Measurements from ENCODE around the gene EMILIN1. TPM values are rescaled to one million over a fixed set of nuclear protein-coding genes. Genes with fewer than 3 reads are reported as not detected.

EMILIN1 gene
- total and polyA plus RNA-seq, 2 of the 8 experiments (the other 6 are each of a cell fraction or from before 2014, with no cell fraction given), result 1.9 to 3.0 TPM

DNA sequence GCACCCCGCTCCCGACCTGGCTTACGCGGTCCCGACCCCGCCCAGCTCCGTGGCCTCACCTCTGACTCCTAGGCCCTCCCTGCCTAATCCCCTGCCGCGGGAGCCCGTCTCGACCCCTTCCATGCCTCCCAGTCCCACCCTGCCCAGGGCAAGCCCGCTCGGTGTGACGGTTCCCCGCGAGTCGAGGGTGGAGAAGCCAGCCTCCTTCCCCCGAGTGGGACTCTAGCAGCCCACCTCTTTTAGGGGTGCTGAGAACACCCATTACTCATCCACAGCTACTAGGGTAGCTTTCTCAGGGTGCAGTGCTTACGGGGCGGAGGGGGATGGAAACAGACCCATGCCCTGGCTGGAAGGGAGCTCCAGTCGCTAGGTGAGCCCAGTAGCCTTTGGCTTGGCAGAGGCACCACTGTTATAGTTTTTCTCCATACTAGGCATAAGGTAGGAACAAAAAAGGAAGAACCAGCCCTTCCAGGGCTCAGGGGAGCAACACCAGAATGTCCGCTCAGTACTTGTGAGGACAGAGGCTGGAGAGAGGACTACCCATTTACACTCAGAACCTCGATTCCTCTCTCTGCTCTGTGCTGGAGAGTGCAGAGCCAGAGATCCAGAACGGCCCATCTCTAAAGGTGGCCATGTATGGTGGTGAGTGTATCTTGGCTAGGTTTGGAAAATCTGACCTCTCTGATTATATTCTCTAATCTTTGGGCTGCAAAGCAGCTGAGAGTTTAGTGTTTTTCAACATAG is 26.3 kb upstream of the EMILIN1 start:
- DNase-seq (ENCODE audit: low read depth in 1 of 2, low spot score in 2 of 2) (peak in 1 of 2 experiments; percentile 87), FAIRE-seq (no peak)
- peak overlapping the region; percentile 45 for H3K4ac ChIP-seq (replicated peaks; ENCODE audit: insufficient read length, low read depth, low read length)
- H3K23ac ChIP-seq (ENCODE audit: insufficient read length), result no peak overlapping the region
- no peak overlapping the region for H3K18ac ChIP-seq (ENCODE audit: extremely low read depth, low read length)
- no peaks in the 10 kb centered on the region for H3K27me3 ChIP-seq (replicated peaks in 1 of 4; ENCODE audit: control insufficient read depth in 3 of 4, extremely low read depth in 1 of 4, insufficient read depth in 3 of 4, low read length in 3 of 4)
- peak overlapping the region; percentile 56 to 73 (median 64); a peak in 6 of 7 replicates for H3K9ac ChIP-seq (replicated peaks in 1 of 4; ENCODE audit: extremely low read depth in 1 of 4, low read depth in 3 of 4, low read length in 3 of 4)
- no peak overlapping the region for H3K14ac ChIP-seq (ENCODE audit: insufficient read length)
- H3K79me2 ChIP-seq (ENCODE audit: control insufficient read depth in 1 of 2, insufficient read depth in 2 of 2, low read length in 2 of 2), result no peaks in the 10 kb centered on the region
- H3K9me3 ChIP-seq (ENCODE audit: insufficient read depth in 2 of 2, low read depth in 1 of 2, low read length in 1 of 2), result no peaks in the 10 kb centered on the region
- no peaks in the 10 kb centered on the region; a peak in 4 of 7 replicates for H3K4me1 ChIP-seq (replicated peaks in 1 of 4; ENCODE audit: control insufficient read depth in 3 of 4, insufficient read depth in 4 of 4, low read length in 3 of 4)
- H2BK15ac ChIP-seq (ENCODE audit: low read length), result no peak overlapping the region
- H2BK120ac ChIP-seq (replicated peaks; ENCODE audit: low read depth, low read length), result no peak overlapping the region
- 0 out of 2 replicates have a peak overlapping the region, but pooled peaks have one; percentile 27 for H2BK12ac ChIP-seq (ENCODE audit: low read depth, low read length)
- H4K8ac ChIP-seq (ENCODE audit: extremely low read depth, insufficient read depth, low read length), result peak overlapping the region; percentile 54; the same call in 1 of the 2 replicates
- peaks cover 15 to 29% (median 22%) of the 10 kb centered on the region in 4 experiments for H3K36me3 ChIP-seq (ENCODE audit: control insufficient read depth in 2 of 4, insufficient read depth in 4 of 4, low read length in 3 of 4)
- H4K5ac ChIP-seq (ENCODE audit: insufficient read length, low read depth, low read length), result peak overlapping the region; percentile 45
- TF ChIP-seq ASH2L (IDR thresholded peaks at IDR 0.05; ENCODE audit: low read length), result peak; percentile 16
- TF ChIP-seq EZH2 (IDR thresholded peaks at IDR 0.05; ENCODE audit: low read depth, low read length, severe bottlenecking), result no peak
- 0 out of 2 replicates have a peak, but pooled peaks have one; percentile 16 for TF ChIP-seq BACH1 (IDR thresholded peaks at IDR 0.05; ENCODE audit: low read length)
- TF ChIP-seq ZNF274 (IDR thresholded peaks at IDR 0.05; ENCODE audit: borderline replicate concordance, extremely low read depth, low read length), result no peak
- TF ChIP-seq TAF1 (IDR thresholded peaks at IDR 0.05; ENCODE audit: low read depth, low read length), result no peak
- TF ChIP-seq KDM4A (IDR thresholded peaks at IDR 0.05; ENCODE audit: low read depth, low read length, severe bottlenecking), result peak; percentile 21
- peak overlapping the region; percentile 76 for H4K91ac ChIP-seq (replicated peaks; ENCODE audit: insufficient read length, low read length)
- no peak overlapping the region for H2BK20ac ChIP-seq (ENCODE audit: low read length)
- ChIA-PET CTCF (ENCODE audit: partially characterized antibody) (interaction anchor here (1.0 to 18.3 kb wide), 5 partner anchors 13 to 35 kb away, joined by 3 to 160 read pairs (median 5); partner anchors contain the start of genes EMILIN1 and KHK), POLR2A (ENCODE audit: partially characterized antibody) (interaction anchor here (0.7 to 19.3 kb wide), 10 partner anchors 9 to 206 kb away, joined by 3 to 441 read pairs (median 6); partner anchors contain the start of genes EMILIN1, OST4 and TMEM214)
- H2AK5ac ChIP-seq (ENCODE audit: low read depth, low read length), result no peak overlapping the region
- H2BK5ac ChIP-seq (ENCODE audit: low read depth, low read length), result peak overlapping the region; percentile 63; the same call in 1 of the 2 replicates
- WGBS, 2 experiments (ENCODE audit: extremely low coverage in 1 of 2, insufficient coverage in 1 of 2, insufficient read length in 1 of 2, insufficient replicate concordance in 2 of 2, low coverage in 1 of 2, low lambda C conversion rate in 2 of 2, missing lambda C conversion rate in 1 of 2), result 16% methylated on average over 17 of the region's 24 CpGs; no CpG with 5 or more reads in 1 of the 2 experiments
- peaks cover 0 to 4% of the 10 kb centered on the region in 2 experiments for H4K20me1 ChIP-seq (replicated peaks in 1 of 2; ENCODE audit: control insufficient read depth in 1 of 2, insufficient read depth in 2 of 2, low read length in 2 of 2)
- peaks cover 13% of the 10 kb centered on the region for H3K23me2 ChIP-seq (ENCODE audit: low read depth, low read length)
- 0 out of 2 replicates have a peak overlapping the region, but pooled peaks have one; percentile 45 for H3K27ac ChIP-seq (ENCODE audit: low read depth, low read length)
- H2AFZ ChIP-seq (ENCODE audit: low read length), result peak overlapping the region; percentile 73; the same call in 1 of the 2 replicates
- peak overlapping the region; percentile 80 to 88 (median 87) for H3K4me3 ChIP-seq (ENCODE audit: extremely low read depth in 1 of 4, insufficient read depth in 2 of 4, low read depth in 3 of 4, low read length in 4 of 4)
- no peaks in the 10 kb centered on the region for H3K79me1 ChIP-seq (ENCODE audit: low read depth, low read length)
- peak overlapping the region; percentile 32 for H3K56ac ChIP-seq (replicated peaks; ENCODE audit: insufficient read length, low read depth, low read length)
- H3K4me2 ChIP-seq (ENCODE audit: insufficient read depth in 1 of 2, low read depth in 2 of 2, low read length in 2 of 2), result peak overlapping the region; percentile 72 to 97

Data from H1 (cell line).